WTC11 (cell line): Measurements from ENCODE around the gene ETNK1.

Experiments
- ARID4B ChIP-seq: sonication (generic); formaldehyde crosslinking; IDR thresholded peaks from 2 replicates; pipeline ENCODE4 v1.8.0; 2023; ENCODE audit warnings: missing genetic modification reagents, mild to moderate bottlenecking, borderline replicate concordance
- ATF2 ChIP-seq: sonication (generic); formaldehyde crosslinking; IDR thresholded peaks from 2 replicates; pipeline ENCODE4 v1.8.1; 2022; ENCODE audit warnings: low read depth, missing genetic modification reagents, borderline replicate concordance
- FOXK1 ChIP-seq: sonication (generic); formaldehyde crosslinking; IDR thresholded peaks from 2 replicates; pipeline ENCODE4 v1.8.0; 2022; ENCODE audit warnings: mild to moderate bottlenecking, moderate library complexity, missing genetic modification reagents
- FOXP1 ChIP-seq: sonication (generic); formaldehyde crosslinking; IDR thresholded peaks from 2 replicates; pipeline ENCODE4 v1.8.0; 2022; ENCODE audit warnings: missing genetic modification reagents, mild to moderate bottlenecking, moderate library complexity, borderline replicate concordance
- NR1H2 ChIP-seq: sonication (generic); formaldehyde crosslinking; IDR thresholded peaks from 2 replicates; pipeline ENCODE4 v1.9.0; 2021; ENCODE audit warnings: mild to moderate bottlenecking, moderate library complexity, missing genetic modification reagents
- STAT6 ChIP-seq: sonication (generic); formaldehyde crosslinking; conservative IDR thresholded peaks from 2 replicates; pipeline ENCODE4 v1.8.1; 2023; ENCODE audit warnings: mild to moderate bottlenecking, low read depth, missing genetic modification reagents, moderate library complexity
- ZNF138 ChIP-seq: sonication (generic); formaldehyde crosslinking; conservative IDR thresholded peaks from 2 replicates; pipeline ENCODE4 v1.8.1; 2022; ENCODE audit warnings: mild to moderate bottlenecking, moderate library complexity, missing genetic modification reagents
- ZNF423 ChIP-seq: fragments of 250-450 bp; sonication (Bioruptor Pico); IDR thresholded peaks from 2 replicates; pipeline ENCODE4 v2.1.2; 2022; ENCODE audit warnings: mild to moderate bottlenecking, moderate library complexity
- TF ChIP-seq, protein P1 (sequence below): sonication (generic); formaldehyde crosslinking; IDR thresholded peaks from 2 replicates; pipeline ENCODE4 v1.8.1; 2023; ENCODE audit warnings: mild to moderate bottlenecking, missing genetic modification reagents, moderate library complexity
- TF ChIP-seq, protein P2 (sequence below): fragments of 200-600 bp; IDR thresholded peaks from 2 replicates; pipeline ENCODE4 v1.8.0; 2022; ENCODE audit warnings: antibody characterized with exemption
- TF ChIP-seq, protein P3 (sequence below): sonication (generic); formaldehyde crosslinking; IDR thresholded peaks from 2 replicates; pipeline ENCODE4 v1.8.0; 2022; ENCODE audit warnings: mild to moderate bottlenecking, missing genetic modification reagents

GRCh38 chr12:22657538-22657937 is 32.6 kb downstream of the ETNK1 start:
- TF ChIP-seq FOXP1 (CRISPR knock-in tag) (no peak), ZNF138 (CRISPR knock-in tag) (no peak), FOXK1 (CRISPR knock-in tag) (no peak), ARID4B (no peak), STAT6 (CRISPR knock-in tag) (no peak), NR1H2 (CRISPR knock-in tag) (no peak), ZNF423 (no peak), ATF2 (CRISPR knock-in tag) (no peak)
- TF ChIP-seq, protein P1, sequence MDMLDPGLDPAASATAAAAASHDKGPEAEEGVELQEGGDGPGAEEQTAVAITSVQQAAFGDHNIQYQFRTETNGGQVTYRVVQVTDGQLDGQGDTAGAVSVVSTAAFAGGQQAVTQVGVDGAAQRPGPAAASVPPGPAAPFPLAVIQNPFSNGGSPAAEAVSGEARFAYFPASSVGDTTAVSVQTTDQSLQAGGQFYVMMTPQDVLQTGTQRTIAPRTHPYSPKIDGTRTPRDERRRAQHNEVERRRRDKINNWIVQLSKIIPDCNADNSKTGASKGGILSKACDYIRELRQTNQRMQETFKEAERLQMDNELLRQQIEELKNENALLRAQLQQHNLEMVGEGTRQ (CRISPR knock-in tag): no peak
- TF ChIP-seq, protein P2, sequence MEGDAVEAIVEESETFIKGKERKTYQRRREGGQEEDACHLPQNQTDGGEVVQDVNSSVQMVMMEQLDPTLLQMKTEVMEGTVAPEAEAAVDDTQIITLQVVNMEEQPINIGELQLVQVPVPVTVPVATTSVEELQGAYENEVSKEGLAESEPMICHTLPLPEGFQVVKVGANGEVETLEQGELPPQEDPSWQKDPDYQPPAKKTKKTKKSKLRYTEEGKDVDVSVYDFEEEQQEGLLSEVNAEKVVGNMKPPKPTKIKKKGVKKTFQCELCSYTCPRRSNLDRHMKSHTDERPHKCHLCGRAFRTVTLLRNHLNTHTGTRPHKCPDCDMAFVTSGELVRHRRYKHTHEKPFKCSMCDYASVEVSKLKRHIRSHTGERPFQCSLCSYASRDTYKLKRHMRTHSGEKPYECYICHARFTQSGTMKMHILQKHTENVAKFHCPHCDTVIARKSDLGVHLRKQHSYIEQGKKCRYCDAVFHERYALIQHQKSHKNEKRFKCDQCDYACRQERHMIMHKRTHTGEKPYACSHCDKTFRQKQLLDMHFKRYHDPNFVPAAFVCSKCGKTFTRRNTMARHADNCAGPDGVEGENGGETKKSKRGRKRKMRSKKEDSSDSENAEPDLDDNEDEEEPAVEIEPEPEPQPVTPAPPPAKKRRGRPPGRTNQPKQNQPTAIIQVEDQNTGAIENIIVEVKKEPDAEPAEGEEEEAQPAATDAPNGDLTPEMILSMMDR: no peak
- TF ChIP-seq, protein P3, sequence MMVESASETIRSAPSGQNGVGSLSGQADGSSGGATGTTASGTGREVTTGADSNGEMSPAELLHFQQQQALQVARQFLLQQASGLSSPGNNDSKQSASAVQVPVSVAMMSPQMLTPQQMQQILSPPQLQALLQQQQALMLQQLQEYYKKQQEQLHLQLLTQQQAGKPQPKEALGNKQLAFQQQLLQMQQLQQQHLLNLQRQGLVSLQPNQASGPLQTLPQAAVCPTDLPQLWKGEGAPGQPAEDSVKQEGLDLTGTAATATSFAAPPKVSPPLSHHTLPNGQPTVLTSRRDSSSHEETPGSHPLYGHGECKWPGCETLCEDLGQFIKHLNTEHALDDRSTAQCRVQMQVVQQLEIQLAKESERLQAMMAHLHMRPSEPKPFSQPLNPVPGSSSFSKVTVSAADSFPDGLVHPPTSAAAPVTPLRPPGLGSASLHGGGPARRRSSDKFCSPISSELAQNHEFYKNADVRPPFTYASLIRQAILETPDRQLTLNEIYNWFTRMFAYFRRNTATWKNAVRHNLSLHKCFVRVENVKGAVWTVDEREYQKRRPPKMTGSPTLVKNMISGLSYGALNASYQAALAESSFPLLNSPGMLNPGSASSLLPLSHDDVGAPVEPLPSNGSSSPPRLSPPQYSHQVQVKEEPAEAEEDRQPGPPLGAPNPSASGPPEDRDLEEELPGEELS: no peak
